Activated naive CD4-positive, alpha-beta T cell treated with anti-CD3 and anti-CD28 coated beads, Interleukin-2, amount 50 U/mL, for 16 hours (primary cell): ENCODE data around the gene ARVCF.

Experiments used
- DNase-seq: peaks from one replicate; pipeline ENCODE4 v3.0.0-alpha.2; 2020

ARVCF gene

GRCh38 chr22:20016734-20017621 is at the start of gene ARVCF:
ARVCF (minus strand) TSS chr22:20016823; CDS start chr22:19990794, 26,029 bp downstream.
- DNase-seq = peak; percentile 93

- no peak for DNase-seq
Observed at GRCh38 chr22:20065896-20066616, 49.4 kb upstream of the ARVCF start.

DNA sequence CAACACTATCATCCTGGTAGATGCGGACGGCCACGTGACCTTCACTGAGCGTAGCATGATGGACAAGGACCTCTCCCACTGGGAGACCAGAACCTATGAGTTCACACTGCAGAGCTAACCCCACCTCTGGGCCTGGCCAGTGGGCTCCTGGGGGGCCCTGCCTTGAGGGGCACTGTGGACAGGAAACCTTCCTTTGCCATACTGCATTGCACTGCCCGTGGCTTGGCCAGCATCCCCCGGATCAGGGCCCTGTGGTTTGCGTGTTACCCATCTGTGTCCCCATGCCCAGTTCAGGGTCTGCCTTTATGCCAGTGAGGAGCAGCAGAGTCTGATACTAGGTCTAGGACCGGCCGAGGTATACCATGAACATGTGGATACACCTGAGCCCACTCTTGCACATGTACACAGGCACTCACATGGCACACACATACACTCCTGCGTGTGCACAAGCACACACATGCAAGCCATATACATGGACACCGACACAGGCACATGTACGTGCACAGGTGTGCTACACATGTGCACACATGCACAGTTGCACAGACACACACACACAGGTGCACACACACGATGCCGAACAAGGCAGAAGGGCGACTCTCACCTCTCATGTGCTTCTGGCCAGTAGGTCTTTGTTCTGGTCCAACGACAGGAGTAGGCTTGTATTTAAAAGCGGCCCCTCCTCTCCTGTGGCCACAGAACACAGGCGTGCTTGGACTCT is 48.1 kb upstream of the ARVCF start:
- DNase-seq = no peak

- DNase-seq = no peak
Observed at GRCh38 chr22:20064140-20064480, 47.5 kb upstream of the ARVCF start.

- DNase-seq = no peak
Observed at GRCh38 chr22:20063271-20064139, 46.9 kb upstream of the ARVCF start.

DNA sequence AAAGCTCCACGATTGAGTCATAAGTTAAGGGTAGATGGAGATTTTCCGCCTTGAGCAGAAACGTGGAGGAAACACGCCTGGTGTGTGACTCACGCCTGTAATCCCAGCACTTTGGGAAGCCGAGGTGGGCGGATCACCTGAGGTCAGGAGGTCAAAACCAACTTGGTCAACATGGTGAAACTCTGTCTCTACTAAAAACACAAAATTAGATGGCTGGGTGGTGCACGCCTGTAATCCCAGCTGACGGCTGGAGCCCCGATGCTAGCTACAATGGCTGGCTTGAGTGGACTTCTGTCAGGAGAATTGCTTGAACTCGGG is 46.1 kb upstream of the ARVCF start:
- DNase-seq = no peak

DNA sequence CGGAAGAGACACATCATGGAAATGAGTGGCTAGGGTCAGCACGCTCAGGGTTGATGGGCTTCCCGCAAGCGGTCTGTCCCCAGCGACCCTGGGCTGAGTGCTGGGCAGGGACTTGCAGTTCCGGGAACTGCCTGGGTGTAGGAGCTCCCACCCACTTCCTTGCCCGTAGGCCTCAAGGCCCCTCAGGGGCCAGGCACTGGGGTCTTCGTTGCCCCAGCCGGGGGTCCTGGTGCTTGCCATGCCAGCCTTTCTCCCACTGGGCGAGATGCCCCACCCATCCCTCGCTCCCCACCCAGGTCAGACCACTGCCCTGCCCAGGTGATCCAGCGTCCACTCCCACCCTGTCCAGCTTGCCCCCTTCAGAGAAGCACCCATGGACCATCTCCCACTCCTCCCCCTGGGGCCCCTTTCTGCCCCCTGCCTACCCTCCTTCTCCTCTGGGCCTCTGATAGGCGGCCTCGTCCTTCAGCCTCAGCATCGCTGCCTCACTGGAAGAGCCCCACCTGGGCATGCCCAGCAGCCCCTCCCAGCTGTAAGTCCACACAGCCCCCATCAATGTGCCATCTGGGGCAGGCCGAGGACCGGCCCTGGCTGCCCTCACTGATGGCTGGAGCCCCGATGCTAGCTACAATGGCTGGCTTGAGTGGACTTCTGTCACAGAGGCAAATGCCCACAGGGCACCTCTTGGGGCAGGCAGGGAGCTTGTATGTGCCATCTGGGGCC is 45.6 kb upstream of the ARVCF start:
- DNase-seq = no peak

GRCh38 chr22:20061481-20061861 is 44.8 kb upstream of the ARVCF start:
- no peak for DNase-seq

GRCh38 chr22:20060700-20061480 is 44.3 kb upstream of the ARVCF start:
- DNase-seq = no peak

GRCh38 chr22:20058989-20059770 is 42.6 kb upstream of the ARVCF start:
- no peak for DNase-seq

DNA sequence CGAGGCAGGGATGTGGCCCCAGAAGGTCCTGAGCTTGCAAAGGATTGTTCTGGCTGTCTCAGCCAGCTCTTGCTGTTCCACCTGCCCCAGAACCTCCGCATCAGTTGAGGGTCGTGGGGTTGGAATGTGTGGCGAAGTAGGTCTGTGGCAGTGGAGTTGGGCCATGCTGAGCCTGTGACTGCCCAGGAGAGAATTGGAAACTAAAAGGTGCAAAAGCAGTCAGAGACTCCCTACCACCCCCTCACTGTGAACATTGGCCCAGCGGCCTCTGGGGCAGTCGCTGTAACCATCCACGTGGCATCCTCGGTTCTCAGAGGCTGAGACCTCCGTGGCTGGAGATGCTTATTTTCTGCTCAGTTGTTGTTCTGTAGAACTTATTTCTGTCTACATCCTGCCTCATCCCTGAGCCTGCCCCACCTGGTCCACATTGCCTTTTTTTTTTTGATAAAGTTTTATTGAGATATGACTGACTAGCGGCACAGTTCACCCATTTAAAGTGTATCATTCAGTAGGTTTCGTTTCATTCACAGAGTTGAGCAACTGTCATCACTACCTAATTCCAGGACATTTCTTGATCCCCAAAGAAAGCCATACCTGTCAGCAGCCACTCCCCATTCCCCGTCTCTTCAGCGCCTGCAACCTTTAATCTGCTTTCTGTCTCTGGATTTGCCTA is 41.1 kb upstream of the ARVCF start:
- no peak for DNase-seq

DNA sequence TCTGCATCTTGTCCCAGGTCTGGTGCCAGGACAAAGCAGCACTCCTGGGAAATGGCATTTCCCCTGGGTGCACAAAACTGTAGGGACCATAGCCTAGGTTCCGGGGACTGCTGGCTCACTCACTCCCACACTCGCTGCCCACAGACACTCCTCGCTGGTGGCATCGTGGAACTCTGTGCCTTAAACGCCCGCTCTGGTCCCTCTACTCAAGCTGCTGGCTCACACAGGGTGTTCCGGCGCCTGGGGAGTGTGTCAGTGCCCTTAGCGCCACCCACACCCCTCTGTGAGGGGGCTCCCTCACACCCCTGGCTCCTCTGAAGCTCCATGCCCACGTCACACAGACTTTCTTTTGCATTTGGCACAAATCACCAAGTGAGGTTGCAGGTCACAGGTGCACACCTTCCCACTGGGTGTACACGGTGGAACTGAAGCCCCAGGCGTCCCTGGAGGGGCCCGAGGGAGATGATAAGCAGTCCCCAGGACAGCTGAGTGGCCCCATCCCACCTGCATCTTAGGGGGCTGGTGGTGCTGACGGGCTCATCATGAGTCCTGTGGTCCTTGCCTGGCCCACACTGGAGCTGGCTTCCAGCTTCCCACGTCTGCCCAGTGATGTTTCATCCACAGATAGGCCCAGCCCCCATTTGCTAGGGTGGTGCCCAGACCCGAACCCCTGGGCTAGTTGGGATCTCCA is 40.2 kb upstream of the ARVCF start:
- no peak for DNase-seq

DNA sequence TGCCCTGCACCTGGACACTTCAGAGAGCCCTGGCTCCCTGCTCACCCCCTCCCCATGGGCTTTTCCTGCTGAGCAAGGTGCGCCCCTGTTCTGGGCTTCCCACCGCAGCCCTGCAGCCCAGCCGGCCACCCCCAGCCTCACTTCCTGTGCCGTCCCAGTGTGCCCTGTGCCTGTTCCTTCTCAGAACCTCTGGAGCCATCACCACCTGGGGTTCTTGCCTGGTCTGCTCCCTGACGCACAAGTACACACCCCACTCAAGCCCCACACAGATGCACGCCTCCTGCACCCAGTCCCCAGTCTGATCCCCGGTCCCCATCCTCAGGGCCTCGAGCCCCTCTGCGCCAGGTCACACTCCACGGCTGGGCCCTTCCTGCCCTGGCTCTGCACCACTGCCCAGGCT is 39.5 kb upstream of the ARVCF start:
- DNase-seq = no peak

- DNase-seq = no peak
Observed at GRCh38 chr22:20055654-20056053, 39.0 kb upstream of the ARVCF start.

GRCh38 chr22:20055144-20055543 is 38.5 kb upstream of the ARVCF start:
- no peak for DNase-seq

GRCh38 chr22:20054485-20054884 is 37.9 kb upstream of the ARVCF start:
- no peak for DNase-seq

DNA sequence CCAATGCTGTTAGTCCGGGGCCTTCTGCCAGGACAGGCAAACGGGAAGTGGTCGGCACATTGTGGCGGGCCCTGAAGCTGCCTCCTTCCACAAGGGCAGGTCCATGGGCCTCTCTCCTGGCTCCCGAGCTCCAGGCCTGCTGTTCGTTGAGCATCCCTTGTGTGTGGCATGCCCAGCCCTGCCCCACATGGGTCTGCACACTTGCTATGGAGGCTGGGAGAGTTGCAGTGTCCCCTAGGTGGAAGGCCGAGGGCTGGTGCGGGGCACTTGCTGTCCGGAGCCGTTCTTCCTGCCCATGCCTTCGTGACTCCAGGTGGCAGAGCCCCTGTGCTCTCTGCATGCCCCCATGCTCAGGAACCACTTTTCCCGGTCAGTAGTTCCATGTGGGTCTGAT is 37.4 kb upstream of the ARVCF start:
- DNase-seq = no peak

DNA sequence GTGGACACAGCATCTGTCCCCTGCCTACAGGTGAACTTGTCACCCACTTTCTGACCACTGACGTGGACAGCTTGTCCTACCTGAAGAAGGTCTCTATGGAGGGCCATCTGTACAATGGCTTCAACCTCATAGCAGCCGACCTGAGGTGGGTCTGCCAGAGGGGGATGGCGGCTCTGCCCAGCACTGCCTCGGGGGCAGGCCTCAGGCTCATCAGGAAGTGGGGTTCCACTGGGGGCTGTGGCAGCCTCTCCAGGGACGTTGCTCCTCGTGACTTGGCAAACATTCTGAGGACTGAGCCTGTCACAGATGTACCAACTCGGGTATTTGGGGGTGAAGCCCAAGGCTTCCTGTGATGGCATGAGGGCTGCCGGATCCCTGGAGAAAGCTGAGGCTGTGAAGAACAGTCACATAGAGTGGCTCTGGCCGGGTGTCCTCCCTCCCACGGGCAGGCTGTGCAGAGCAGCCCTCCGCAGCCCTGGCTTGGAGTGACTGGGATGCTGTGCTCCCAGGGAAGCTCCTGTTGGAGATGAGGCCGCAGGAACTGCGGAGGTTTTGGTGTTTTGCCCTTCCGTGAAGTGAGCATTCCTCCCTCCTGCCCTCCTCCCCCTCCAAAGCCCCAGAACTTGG is 36.9 kb upstream of the ARVCF start:
- no peak for DNase-seq
